H9 (cell line): ENCODE results near the gene CADPS2. TPM values are rescaled to one million over a fixed set of nuclear protein-coding genes. Genes with fewer than 3 reads are reported as not detected.

Source experiments
- DNase-seq: peaks from one replicate; pipeline ENCODE4 v3.0.0-alpha.2; 2017
- H2AFZ ChIP-seq: one replicate; pipeline ENCODE4 v1.6.1; 2013; ENCODE audit warnings: mild to moderate bottlenecking, low read length, control low read depth, moderate library complexity
- H2AK5ac ChIP-seq: 2 replicates; pipeline ENCODE4 v1.6.1; 2013; ENCODE audit warnings: low read length, control low read depth, mixed read lengths; ENCODE audit not compliant: insufficient read length
- H2BK120ac ChIP-seq: one replicate; pipeline ENCODE4 v1.6.1; 2013; ENCODE audit warnings: low read depth, mild to moderate bottlenecking, low read length, control low read depth, inconsistent platforms; ENCODE audit not compliant: poor library complexity, severe bottlenecking
- H2BK12ac ChIP-seq: 2 replicates; pipeline ENCODE4 v1.6.1; 2013; ENCODE audit warnings: low read length, control low read depth, mixed read lengths, low read depth; ENCODE audit not compliant: insufficient read length
- H2BK15ac ChIP-seq: 2 replicates; pipeline ENCODE4 v1.6.1; 2013; ENCODE audit warnings: low read depth, low read length, control low read depth
- H2BK20ac ChIP-seq: one replicate; pipeline ENCODE4 v1.6.1; 2013; ENCODE audit warnings: low read depth, mild to moderate bottlenecking, low read length, control low read depth, inconsistent platforms; ENCODE audit not compliant: poor library complexity, severe bottlenecking
- H2BK5ac ChIP-seq: 2 replicates; pipeline ENCODE4 v1.6.1; 2013; ENCODE audit warnings: low read length, control low read depth, mixed read lengths; ENCODE audit not compliant: insufficient read length
- H3K14ac ChIP-seq: 2 replicates; pipeline ENCODE4 v1.6.1; 2013; ENCODE audit warnings: low read length, control low read depth; ENCODE audit not compliant: insufficient read depth
- H3K18ac ChIP-seq: 2 replicates; pipeline ENCODE4 v1.6.1; 2013; ENCODE audit warnings: low read depth, mild to moderate bottlenecking, mixed read lengths, low read length, control low read depth; ENCODE audit not compliant: insufficient read length
- H3K23ac ChIP-seq: 2 replicates; pipeline ENCODE4 v1.6.1; 2013; ENCODE audit warnings: low read length, control low read depth, mixed read lengths, low read depth; ENCODE audit not compliant: insufficient read length
- H3K23me2 ChIP-seq: 2 replicates; pipeline ENCODE4 v1.6.1; 2013; ENCODE audit warnings: low read depth, mild to moderate bottlenecking, mixed read lengths, low read length, control low read depth; ENCODE audit not compliant: insufficient read length, poor library complexity, severe bottlenecking
- H3K27ac ChIP-seq: 2 replicates; pipeline ENCODE4 v1.5.1; 2013; ENCODE audit warnings: low read length, control low read depth, mixed read lengths, low read depth; ENCODE audit not compliant: insufficient read length
- H3K27me3 ChIP-seq: 2 replicates; pipeline ENCODE4 v1.6.1; 2013; ENCODE audit warnings: low read length, control low read depth, inconsistent platforms; ENCODE audit not compliant: insufficient read depth
- H3K4ac ChIP-seq: 2 replicates; pipeline ENCODE4 v1.6.1; 2013; ENCODE audit warnings: low read depth, mild to moderate bottlenecking, control low read depth, inconsistent platforms, low read length, moderate library complexity
- H3K4me1 ChIP-seq: 2 replicates; pipeline ENCODE4 v1.6.1; 2013; ENCODE audit warnings: low read length, control low read depth, inconsistent platforms; ENCODE audit not compliant: insufficient read depth
- H3K4me2 ChIP-seq: 2 replicates; pipeline ENCODE4 v1.6.1; 2013; ENCODE audit warnings: low read length, control low read depth, mixed read lengths; ENCODE audit not compliant: insufficient read length, insufficient read depth
- H3K56ac ChIP-seq: 2 replicates; pipeline ENCODE4 v1.6.1; 2013; ENCODE audit warnings: low read depth, mild to moderate bottlenecking, mixed read lengths, low read length, control low read depth; ENCODE audit not compliant: insufficient read length
- H3K79me1 ChIP-seq: 2 replicates; pipeline ENCODE4 v1.6.1; 2013; ENCODE audit warnings: low read depth, mild to moderate bottlenecking, moderate library complexity, low read length, control low read depth, inconsistent platforms; ENCODE audit not compliant: insufficient read depth, poor library complexity, severe bottlenecking
- H3K79me2 ChIP-seq: 2 replicates; pipeline ENCODE4 v1.6.1; 2013; ENCODE audit warnings: low read length, control low read depth, inconsistent platforms; ENCODE audit not compliant: insufficient read depth
- H3K9ac ChIP-seq: 2 replicates; pipeline ENCODE4 v1.6.1; 2013; ENCODE audit warnings: low read length, control low read depth, mixed read lengths; ENCODE audit not compliant: insufficient read length; ENCODE audit errors: extremely low read depth
- H3K9me3 ChIP-seq: one replicate; pipeline ENCODE4 v1.6.1; 2013; ENCODE audit warnings: low read depth, low read length, inconsistent platforms; ENCODE audit not compliant: control insufficient read depth
- H3T11ph ChIP-seq: one replicate; pipeline ENCODE4 v1.6.1; 2013; ENCODE audit warnings: mild to moderate bottlenecking, low read length, control low read depth, inconsistent platforms
- H4K20me1 ChIP-seq: one replicate; pipeline ENCODE4 v1.6.1; 2013; ENCODE audit not compliant: control insufficient read depth, insufficient read length, insufficient read depth
- H4K5ac ChIP-seq: 2 replicates; pipeline ENCODE4 v1.6.1; 2013; ENCODE audit warnings: low read depth, mild to moderate bottlenecking, mixed read lengths, low read length, control low read depth; ENCODE audit not compliant: insufficient read length
- H4K8ac ChIP-seq: replicated peaks from 2 replicates; pipeline ENCODE4 v1.6.1; 2013; ENCODE audit warnings: low read length, control low read depth, mixed read lengths, low read depth; ENCODE audit not compliant: insufficient read length
- H4K91ac ChIP-seq: 2 replicates; pipeline ENCODE4 v1.6.1; 2013; ENCODE audit warnings: low read depth, mild to moderate bottlenecking, moderate library complexity, mixed read lengths, low read length, control low read depth; ENCODE audit not compliant: insufficient read length
- H3K27ac Mint-ChIP-seq, 3 experiments: 2 replicates in 2 of 3; 3 replicates in 1 of 3; pipeline ENCODE4 v1.8.0; 2020 to 2021; ENCODE audit warnings: mixed read lengths in 3 of 3, mild to moderate bottlenecking in 1 of 3, moderate library complexity in 1 of 3
- H3K27me3 Mint-ChIP-seq: 2 replicates; pipeline ENCODE4 v1.8.0; 2021; ENCODE audit warnings: low read depth, mild to moderate bottlenecking, moderate library complexity, mixed read lengths
- H3K36me3 Mint-ChIP-seq, 3 experiments: 2 replicates in 2 of 3; 3 replicates in 1 of 3; pipeline ENCODE4 v1.8.0; 2020 to 2021; ENCODE audit warnings: low read depth in 3 of 3, mixed read lengths in 3 of 3; ENCODE audit not compliant: insufficient read depth in 1 of 3
- H3K4me1 Mint-ChIP-seq, 2 experiments: 2 replicates each; pipeline ENCODE4 v1.8.0; 2020; ENCODE audit warnings: mixed read lengths in 2 of 2
- H3K4me3 Mint-ChIP-seq, 2 experiments: 2 replicates in 1 of 2; 3 replicates in 1 of 2; pipeline ENCODE4 v1.8.0; 2020 to 2021; ENCODE audit warnings: mild to moderate bottlenecking in 2 of 2, mixed read lengths in 2 of 2, moderate library complexity in 1 of 2
- H3K9me3 Mint-ChIP-seq, 2 experiments: 2 replicates in 1 of 2; 3 replicates in 1 of 2; pipeline ENCODE4 v1.8.0; 2020; ENCODE audit warnings: mild to moderate bottlenecking in 2 of 2, mixed read lengths in 2 of 2, moderate library complexity in 1 of 2
- CTCF ChIP-seq: fragments of 200-600 bp; sonication (generic); conservative IDR thresholded peaks from 3 replicates; pipeline ENCODE4 v1.8.0; 2021; ENCODE audit warnings: antibody characterized with exemption, mild to moderate bottlenecking
- WGBS: extraction: QIAGEN DNeasy Blood & Tissue Kit; methylation state at CpG from one replicate; pipeline ENCODE4 v1.1.7; 2013; ENCODE audit warnings: missing lambda C conversion rate, low lambda C conversion rate, mixed read lengths; ENCODE audit not compliant: insufficient read length; ENCODE audit errors: extremely low coverage; 5-methylcytosine and 5-hydroxymethylcytosine counted together
- total RNA-seq: library from RNA; stranded (reverse); gene quantifications from 2 replicates; pipeline ENCODE4 v1.2.1, GENCODE V29; 2021

Gene CADPS2
- total RNA-seq, 1 experiment from 2014 or later, result 7.1 TPM

GRCh38 chr7:122750389-122750788, 135.9 kb downstream of the CADPS2 start:
- Histone ChIP-seq H3T11ph (no peak overlapping the region), H2AK5ac (no peak overlapping the region), H3K27ac (no peak overlapping the region), H3K4me2 (no peak overlapping the region), H4K8ac (no peak overlapping the region), H3K79me2 (no peaks in the 10 kb centered on the region), H4K5ac (no peak overlapping the region), H3K9me3 (no peaks in the 10 kb centered on the region), H3K4ac (no peak overlapping the region), H2BK5ac (no peak overlapping the region), H3K4me1 (peaks cover 3% of the 10 kb centered on the region), H3K23me2 (no peaks in the 10 kb centered on the region), H2BK15ac (no peak overlapping the region), H3K56ac (no peak overlapping the region), H3K79me1 (no peaks in the 10 kb centered on the region), H4K91ac (no peak overlapping the region), H3K14ac (no peak overlapping the region), H3K9ac (no peak overlapping the region), H2BK20ac (no peak overlapping the region), H2BK120ac (no peak overlapping the region), H2BK12ac (no peak overlapping the region), H3K18ac (no peak overlapping the region), H3K23ac (no peak overlapping the region), H2AFZ (no peak overlapping the region), H3K27me3 (no peaks in the 10 kb centered on the region), H4K20me1 (no peaks in the 10 kb centered on the region)
- Mint-ChIP-seq H3K9me3 (no peaks in the 10 kb centered on the region), H3K36me3 (no peaks in the 10 kb centered on the region), H3K4me1 (peaks cover 47 to 56% of the 10 kb centered on the region in 2 experiments), H3K4me3 (no peak overlapping the region), H3K27me3 (no peaks in the 10 kb centered on the region), H3K27ac (peak overlapping the region in 1 of 3 experiments; percentile 29; a peak in 1 of 7 replicates)
- no peak for TF ChIP-seq CTCF
- DNase-seq, result no peak
- WGBS, result no CpG with 5 or more reads among the region's 2 CpGs
